NT2/D1 (cell line): ENCODE measurements around the gene PEF1.
A peak's percentile ranks its signal among the peaks of the same experiment; 100 is the strongest.
"Not testable (repeated sequence)": the region's sequence is repeated elsewhere in the genome, so short reads cannot be mapped to it uniquely, and the experiment has no call there.

Source experiments
- DNase-seq: peaks from one replicate; pipeline ENCODE4 v3.0.0-alpha.2; 2011; ENCODE audit warnings: low read depth, low spot score
- H3K27me3 ChIP-seq: 2 replicates; pipeline ENCODE4 v1.6.0; 2011; ENCODE audit warnings: mild to moderate bottlenecking; ENCODE audit not compliant: insufficient read length, insufficient read depth
- H3K36me3 ChIP-seq: 2 replicates; pipeline ENCODE4 v1.6.1; 2011; ENCODE audit warnings: mild to moderate bottlenecking, low read length, mixed read lengths; ENCODE audit not compliant: insufficient read depth, insufficient read length
- H3K4me1 ChIP-seq: 2 replicates; pipeline ENCODE4 v1.5.1; 2011; ENCODE audit not compliant: insufficient read depth, insufficient read length
- H3K4me3 ChIP-seq: 2 replicates; pipeline ENCODE4 v1.5.1; 2011; ENCODE audit warnings: low read depth; ENCODE audit not compliant: insufficient read length
- H3K9ac ChIP-seq: 2 replicates; pipeline ENCODE4 v1.6.0; 2011; ENCODE audit warnings: low read depth; ENCODE audit not compliant: insufficient read length
- H3K9me3 ChIP-seq: 2 replicates; pipeline ENCODE4 v1.5.1; 2011; ENCODE audit warnings: mild to moderate bottlenecking, low read length; ENCODE audit not compliant: insufficient read depth
- SUZ12 ChIP-seq: IDR thresholded peaks from 2 replicates; pipeline ENCODE4 v1.6.1; 2011; ENCODE audit not compliant: insufficient read length, insufficient read depth; ENCODE audit errors: extremely low read depth
- YY1 ChIP-seq: IDR thresholded peaks from 2 replicates; pipeline ENCODE4 v1.6.1; 2011; ENCODE audit not compliant: insufficient read length, insufficient read depth
- ZNF274 ChIP-seq: IDR thresholded peaks from 2 replicates; pipeline ENCODE4 v1.6.1; 2011; ENCODE audit warnings: mild to moderate bottlenecking, low read depth, low read length

The PEF1 gene

GRCh38 chr1:31592132-31592531 lies 52.5 kb downstream of the PEF1 start:
- Histone ChIP-seq H3K36me3 (peaks cover 7% of the 10 kb centered on the region), H3K27me3 (peaks cover 3% of the 10 kb centered on the region), H3K4me3 (no peak overlapping the region), H3K9ac (no peak overlapping the region), H3K4me1 (peaks cover 12% of the 10 kb centered on the region), H3K9me3 (no peaks in the 10 kb centered on the region)
- no peak for DNase-seq
- TF ChIP-seq ZNF274 (no peak), SUZ12 (no peak), YY1 (no peak)

DNA sequence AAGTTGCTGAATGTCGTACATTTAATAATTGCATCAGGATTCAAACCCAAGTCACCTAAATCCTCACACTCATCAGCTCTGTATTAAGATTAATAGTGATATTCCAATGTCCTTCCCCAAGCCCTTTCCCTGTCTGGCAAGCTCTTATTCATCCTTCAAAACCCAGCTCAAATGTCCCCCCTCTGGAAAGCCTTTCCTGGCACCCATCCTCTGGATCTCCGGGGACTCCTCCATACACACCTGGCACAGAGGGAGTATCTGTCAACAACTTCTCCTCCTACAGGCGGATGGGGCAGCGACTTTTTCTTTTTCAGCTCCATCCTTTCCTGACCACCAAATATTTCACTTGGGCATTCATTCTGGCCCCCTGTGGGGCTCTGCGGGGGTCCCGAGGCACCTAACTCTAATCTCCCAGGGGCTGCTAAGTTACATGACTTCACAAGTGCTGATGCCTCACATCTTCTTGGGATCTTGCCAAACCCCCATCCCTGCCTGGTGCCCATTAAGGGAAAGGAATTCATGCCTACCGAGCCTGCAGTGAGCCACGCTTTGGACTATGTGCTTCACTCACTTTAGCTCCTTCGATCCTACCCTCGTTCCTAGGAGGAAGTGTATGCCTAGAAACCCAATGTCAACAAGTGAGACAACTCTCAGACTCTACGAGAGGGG lies 53.1 kb downstream of the PEF1 start:
- H3K9me3 ChIP-seq, result no peaks in the 10 kb centered on the region
- DNase-seq, result no peak
- H3K9ac ChIP-seq, result no peak overlapping the region
- H3K27me3 ChIP-seq, result peaks cover 3% of the 10 kb centered on the region
- H3K4me3 ChIP-seq, result no peak overlapping the region
- TF ChIP-seq ZNF274 (no peak), SUZ12 (no peak), YY1 (no peak)
- peaks cover 12% of the 10 kb centered on the region for H3K4me1 ChIP-seq
- H3K36me3 ChIP-seq, result peaks cover 7% of the 10 kb centered on the region

- no peak for DNase-seq
- peaks cover 26% of the 10 kb centered on the region for H3K36me3 ChIP-seq
- peaks cover 3% of the 10 kb centered on the region for H3K27me3 ChIP-seq
- H3K4me1 ChIP-seq, result peaks cover 14% of the 10 kb centered on the region
- TF ChIP-seq SUZ12 (no peak), ZNF274 (no peak)
- H3K9ac ChIP-seq, result no peak overlapping the region
- H3K9me3 ChIP-seq, result no peaks in the 10 kb centered on the region
- no peak overlapping the region for H3K4me3 ChIP-seq
Observed at GRCh38 chr1:31588751-31589515, 55.7 kb downstream of the PEF1 start.

DNA sequence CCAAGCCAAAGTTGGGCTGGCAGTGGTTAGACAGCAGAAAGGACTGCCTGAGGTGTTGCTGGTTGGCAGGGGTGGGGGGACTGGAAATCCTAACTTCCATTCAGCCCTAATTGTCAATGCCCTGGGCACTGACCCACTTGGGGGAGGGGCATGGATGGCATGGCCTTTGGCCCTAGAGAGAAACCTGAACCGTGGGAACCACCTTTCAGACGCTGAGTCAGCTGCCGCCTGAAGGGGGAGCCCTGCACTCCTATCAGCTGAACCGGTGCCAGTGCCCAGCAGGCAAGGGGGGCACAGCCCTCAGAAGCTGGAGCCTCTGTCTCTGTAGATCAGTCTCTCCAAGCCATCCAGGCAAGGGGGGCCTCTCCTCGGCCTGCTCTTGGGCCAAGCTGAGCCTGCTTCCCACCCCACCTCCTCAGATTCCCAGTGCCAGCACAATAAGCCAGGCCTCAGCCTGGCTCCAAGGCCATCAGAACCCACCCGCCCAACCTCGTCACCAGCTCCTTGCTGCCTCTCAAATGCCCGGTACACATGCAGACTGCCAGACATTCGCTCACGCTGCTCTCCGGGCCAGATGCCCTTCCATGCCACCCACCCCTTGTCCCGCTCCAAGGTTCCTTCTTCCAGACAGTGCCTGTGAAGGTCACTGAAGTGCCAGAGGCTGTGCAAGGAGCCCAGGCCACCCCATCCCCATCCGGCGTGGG lies 56.8 kb downstream of the PEF1 start:
- Histone ChIP-seq H3K9me3 (no peaks in the 10 kb centered on the region), H3K4me3 (no peak overlapping the region), H3K9ac (peak overlapping the region; percentile 38), H3K27me3 (peaks cover 3% of the 10 kb centered on the region), H3K36me3 (peaks cover 37% of the 10 kb centered on the region), H3K4me1 (peaks cover 13% of the 10 kb centered on the region)
- TF ChIP-seq ZNF274, result no peak
- no peak for TF ChIP-seq YY1
- no peak for TF ChIP-seq SUZ12
- peak; percentile 57 for DNase-seq

GRCh38 chr1:31587328-31587699 lies 57.4 kb downstream of the PEF1 start:
- H3K36me3 ChIP-seq, result peaks cover 38% of the 10 kb centered on the region
- H3K27me3 ChIP-seq, H3K9me3 ChIP-seq, H3K4me3 ChIP-seq, H3K9ac ChIP-seq, DNase-seq: not testable (repeated sequence)
- peaks cover 14% of the 10 kb centered on the region for H3K4me1 ChIP-seq

DNA sequence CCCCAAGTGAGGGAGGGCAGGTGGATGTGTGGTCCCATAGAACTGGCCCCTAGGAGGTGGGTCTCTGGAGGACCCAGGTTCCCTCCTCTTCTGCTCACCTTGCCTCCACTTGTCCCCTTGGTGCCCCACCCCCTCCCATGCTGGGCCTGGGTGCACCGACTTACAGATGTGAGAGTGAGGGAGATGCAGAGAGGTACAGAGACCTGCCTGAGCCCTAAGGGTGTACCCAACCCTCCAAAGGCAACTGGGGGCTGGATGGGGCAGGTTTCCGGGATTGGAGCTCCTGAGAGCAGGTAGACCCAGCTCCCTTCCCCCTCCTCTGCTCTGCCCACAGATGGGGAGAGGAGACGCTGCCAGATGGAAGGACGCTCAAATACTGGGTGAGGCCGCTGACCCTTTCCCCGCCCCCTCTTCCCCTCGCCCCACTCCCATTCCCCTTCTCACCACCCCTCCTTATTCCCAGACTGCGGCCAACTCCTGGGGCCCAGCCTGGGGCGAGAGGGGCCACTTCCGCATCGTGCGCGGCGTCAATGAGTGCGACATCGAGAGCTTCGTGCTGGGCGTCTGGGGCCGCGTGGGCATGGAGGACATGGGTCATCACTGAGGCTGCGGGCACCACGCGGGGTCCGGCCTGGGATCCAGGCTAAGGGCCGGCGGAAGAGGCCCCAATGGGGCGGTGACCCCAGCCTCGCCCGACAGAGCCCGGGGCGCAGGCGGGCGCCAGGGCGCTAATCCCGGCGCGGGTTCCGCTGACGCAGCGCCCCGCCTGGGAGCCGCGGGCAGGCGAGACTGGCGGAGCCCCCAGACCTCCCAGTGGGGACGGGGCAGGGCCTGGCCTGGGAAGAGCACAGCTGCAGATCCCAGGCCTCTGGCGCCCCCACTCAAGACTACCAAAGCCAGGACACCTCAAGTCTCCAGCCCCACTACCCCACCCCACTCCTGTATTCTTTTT lies 58.0 kb downstream of the PEF1 start:
- Histone ChIP-seq H3K4me1 (peaks cover 16% of the 10 kb centered on the region), H3K9ac (no peak overlapping the region)
- TF ChIP-seq ZNF274 (no peak), SUZ12 (no peak), YY1 (no peak)

More for the DNA sequence above, 58.0 kb downstream of the PEF1 start:
- Histone ChIP-seq H3K4me3 (no peak overlapping the region), H3K27me3 (peaks cover 3% of the 10 kb centered on the region), H3K36me3 (peaks cover 38% of the 10 kb centered on the region), H3K9me3 (no peaks in the 10 kb centered on the region)
- DNase-seq, result no peak
